HG02610 (cell line): ENCODE data around the gene FAM83B.
"Not testable (repeated sequence)": the region's sequence is repeated elsewhere in the genome, so short reads cannot be mapped to it uniquely, and the experiment has no call there.

ENCODE experiments used
- ATAC-seq: cut with Tn5 transposase; IDR thresholded peaks from one replicate; pipeline ENCODE4 v1.9.1; 2021; ENCODE audit warnings: mild to moderate bottlenecking, moderate library complexity; ENCODE audit not compliant: unreplicated experiment

The FAM83B gene, protein sequence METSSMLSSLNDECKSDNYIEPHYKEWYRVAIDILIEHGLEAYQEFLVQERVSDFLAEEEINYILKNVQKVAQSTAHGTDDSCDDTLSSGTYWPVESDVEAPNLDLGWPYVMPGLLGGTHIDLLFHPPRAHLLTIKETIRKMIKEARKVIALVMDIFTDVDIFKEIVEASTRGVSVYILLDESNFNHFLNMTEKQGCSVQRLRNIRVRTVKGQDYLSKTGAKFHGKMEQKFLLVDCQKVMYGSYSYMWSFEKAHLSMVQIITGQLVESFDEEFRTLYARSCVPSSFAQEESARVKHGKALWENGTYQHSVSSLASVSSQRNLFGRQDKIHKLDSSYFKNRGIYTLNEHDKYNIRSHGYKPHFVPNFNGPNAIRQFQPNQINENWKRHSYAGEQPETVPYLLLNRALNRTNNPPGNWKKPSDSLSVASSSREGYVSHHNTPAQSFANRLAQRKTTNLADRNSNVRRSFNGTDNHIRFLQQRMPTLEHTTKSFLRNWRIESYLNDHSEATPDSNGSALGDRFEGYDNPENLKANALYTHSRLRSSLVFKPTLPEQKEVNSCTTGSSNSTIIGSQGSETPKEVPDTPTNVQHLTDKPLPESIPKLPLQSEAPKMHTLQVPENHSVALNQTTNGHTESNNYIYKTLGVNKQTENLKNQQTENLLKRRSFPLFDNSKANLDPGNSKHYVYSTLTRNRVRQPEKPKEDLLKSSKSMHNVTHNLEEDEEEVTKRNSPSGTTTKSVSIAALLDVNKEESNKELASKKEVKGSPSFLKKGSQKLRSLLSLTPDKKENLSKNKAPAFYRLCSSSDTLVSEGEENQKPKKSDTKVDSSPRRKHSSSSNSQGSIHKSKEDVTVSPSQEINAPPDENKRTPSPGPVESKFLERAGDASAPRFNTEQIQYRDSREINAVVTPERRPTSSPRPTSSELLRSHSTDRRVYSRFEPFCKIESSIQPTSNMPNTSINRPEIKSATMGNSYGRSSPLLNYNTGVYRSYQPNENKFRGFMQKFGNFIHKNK

GRCh38 chr6:54846243-54846856 is at the start of gene FAM83B:
Gene FAM83B (plus strand): TSS chr6:54846771. CDS start chr6:54870247, 23,476 bp downstream.
- ATAC-seq, result no peak

DNA sequence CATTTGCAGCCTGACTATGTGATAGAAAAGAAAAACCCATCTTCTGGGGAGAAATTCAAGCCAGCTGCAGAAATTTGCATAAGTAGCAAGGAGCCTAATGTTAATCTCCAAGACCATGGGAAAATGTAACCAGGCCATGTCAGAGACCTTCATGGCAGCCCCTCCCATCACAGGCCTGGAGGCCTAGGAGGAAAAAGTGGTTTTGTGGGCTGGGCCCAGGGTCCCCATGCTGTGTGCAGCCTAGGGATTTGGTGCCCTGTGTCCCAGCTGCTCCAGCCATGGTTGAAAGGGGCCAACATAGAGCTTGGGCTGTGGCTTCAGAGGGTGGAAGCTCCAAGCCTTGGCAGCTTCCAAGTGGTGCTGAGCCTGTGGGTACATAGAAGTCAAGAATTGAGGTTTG is 49.7 kb upstream of the FAM83B start:
- ATAC-seq, result not testable (repeated sequence)

GRCh38 chr6:54800050-54800600 is 46.4 kb upstream of the FAM83B start:
- no peak for ATAC-seq

GRCh38 chr6:54801244-54801643 is 45.3 kb upstream of the FAM83B start:
- no peak for ATAC-seq

DNA sequence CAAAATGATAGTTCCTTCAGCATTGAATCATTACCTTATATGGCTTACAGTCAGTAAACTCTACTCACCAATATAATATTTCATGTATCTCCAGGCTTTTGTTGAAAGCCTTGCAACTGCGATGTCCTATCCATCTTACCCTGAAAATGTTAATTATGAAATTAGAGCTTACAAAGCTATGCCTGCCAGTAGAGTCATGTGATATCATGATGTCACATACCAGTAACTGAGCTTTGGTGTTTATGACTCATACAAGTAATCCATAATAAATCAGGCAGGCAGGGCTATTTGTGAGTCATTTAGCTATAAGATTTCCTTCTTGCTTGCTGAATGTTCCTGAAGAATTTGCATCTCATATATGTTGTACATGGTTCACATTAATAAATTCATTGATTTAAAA is 44.9 kb upstream of the FAM83B start:
- no peak for ATAC-seq

- ATAC-seq, result no peak
Observed at GRCh38 chr6:54802775-54803634, 43.6 kb upstream of the FAM83B start.

DNA sequence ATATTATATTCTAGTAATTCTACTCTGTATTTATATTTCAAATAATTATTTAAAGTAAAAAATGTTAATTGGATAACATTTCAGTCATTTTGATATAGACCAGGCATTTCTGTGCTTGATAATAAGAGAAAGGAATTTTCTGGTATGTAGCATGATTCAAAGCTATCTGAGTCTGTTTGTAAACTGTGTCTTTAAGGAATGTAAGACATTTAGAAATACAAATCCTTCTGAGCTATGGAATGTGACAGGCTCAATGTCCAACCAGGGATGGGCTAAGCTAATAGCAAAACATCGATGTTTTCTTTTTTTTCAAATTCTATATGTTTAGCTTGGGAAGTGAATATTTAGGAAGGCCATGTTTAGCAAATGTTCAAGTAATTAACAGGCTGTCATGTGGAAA is 41.5 kb upstream of the FAM83B start:
- no peak for ATAC-seq

- no peak for ATAC-seq
Observed at GRCh38 chr6:54810147-54810546, 36.4 kb upstream of the FAM83B start.

DNA sequence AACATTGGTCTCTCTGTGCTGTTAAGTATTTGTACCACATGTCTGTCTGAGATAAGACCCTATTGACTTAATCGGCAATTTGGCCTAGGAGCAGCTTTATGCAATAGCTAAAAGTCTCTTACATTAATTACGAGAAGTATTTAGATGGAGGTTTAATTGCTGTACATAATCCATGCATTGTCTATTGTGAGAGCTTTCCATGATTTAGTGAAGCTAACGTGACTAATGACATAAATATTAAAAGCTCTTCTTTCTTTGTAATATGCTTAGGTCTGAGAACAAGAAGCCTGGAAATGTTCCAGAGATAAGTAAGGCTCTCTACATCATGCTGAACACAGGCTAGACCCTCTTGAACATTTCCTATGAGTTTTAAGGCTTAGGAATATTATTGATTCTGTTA is 32.7 kb upstream of the FAM83B start:
- no peak for ATAC-seq

GRCh38 chr6:54817236-54817635 is 29.3 kb upstream of the FAM83B start:
- ATAC-seq, result no peak

GRCh38 chr6:54817834-54818233 is 28.7 kb upstream of the FAM83B start:
- no peak for ATAC-seq

DNA sequence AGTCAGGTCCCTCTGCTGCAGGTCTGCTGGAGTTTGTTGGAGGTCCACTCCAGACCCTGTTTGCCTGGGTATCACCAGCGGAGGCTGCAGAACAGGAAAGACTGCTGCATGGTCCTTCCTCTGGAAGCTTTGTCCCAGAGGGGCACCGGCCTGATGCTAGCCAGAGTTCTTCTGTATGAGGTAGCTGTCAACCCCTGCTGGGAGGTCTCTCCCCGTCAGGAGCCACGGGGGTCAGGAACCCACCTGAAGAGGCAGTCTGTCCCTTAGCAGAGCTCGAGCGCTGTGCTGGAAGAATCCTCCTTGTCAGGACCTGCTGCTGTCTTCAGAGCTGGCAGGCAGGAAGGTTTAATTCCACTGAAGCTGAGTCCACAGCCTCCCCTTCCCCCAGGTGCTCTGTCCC is 22.3 kb upstream of the FAM83B start:
- ATAC-seq, result not testable (repeated sequence)

- ATAC-seq, result no peak
Observed at GRCh38 chr6:54827010-54827409, 19.6 kb upstream of the FAM83B start.

DNA sequence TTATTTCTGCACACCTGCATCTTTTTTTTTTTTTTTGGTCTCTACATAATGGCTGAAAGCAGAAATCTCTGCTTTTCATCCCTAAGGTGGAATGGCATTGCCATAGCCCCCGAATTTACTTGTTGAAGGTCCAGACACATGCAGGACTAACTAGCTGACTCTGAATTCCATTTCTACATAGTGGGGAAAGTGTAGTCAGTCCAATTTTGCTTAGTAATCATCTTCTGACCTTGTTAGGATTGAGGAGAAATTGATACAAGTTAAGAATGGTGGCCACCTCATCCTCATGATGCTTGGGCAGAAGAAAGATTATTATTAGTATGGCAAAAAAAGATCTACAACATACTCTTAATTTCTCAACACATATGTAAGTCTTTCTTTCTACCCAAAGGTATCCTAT is 16.4 kb upstream of the FAM83B start:
- no peak for ATAC-seq

- no peak for ATAC-seq
Observed at GRCh38 chr6:54835176-54835575, 11.4 kb upstream of the FAM83B start.

DNA sequence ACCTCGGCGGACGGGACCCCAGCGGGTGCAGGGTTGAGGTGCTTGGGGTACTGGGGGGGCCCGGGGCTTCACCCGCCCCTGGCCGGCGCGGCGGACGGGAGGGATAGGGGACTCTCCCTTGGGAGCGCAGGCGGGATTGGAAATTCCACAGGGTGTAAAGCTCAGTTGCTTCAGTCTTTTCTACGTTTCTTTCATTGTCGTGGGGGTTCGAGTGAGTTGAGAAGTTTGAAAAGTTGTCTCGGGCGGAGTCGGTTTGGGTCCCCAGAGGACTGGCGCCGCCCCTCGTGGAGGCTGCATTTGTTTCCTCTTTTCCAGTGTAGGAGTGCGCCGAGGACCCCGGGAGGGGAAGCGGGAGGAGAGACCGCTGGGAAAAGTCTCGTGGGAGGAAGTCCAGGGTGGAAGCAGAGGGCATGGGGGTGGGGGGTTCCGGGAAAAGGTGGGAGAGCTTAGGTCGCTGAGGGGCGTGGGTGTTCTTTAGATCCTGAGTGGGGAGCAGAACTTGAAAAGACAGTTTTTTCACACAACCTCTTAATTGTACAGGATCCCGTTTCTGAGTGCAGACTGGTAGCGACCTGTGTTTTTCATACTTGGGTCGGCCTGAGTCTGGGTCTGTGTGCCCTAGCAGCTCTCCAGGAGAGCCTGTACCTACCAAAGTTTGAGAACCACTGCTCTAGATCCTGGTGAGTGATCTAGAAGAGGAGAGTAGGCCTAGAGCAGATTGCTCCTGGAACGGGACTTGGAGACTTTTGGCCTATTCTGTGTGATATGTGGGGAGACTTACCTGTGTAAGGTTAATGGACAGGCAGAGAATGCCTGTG is 495 bp downstream of the FAM83B start:
- ATAC-seq, result no peak

DNA sequence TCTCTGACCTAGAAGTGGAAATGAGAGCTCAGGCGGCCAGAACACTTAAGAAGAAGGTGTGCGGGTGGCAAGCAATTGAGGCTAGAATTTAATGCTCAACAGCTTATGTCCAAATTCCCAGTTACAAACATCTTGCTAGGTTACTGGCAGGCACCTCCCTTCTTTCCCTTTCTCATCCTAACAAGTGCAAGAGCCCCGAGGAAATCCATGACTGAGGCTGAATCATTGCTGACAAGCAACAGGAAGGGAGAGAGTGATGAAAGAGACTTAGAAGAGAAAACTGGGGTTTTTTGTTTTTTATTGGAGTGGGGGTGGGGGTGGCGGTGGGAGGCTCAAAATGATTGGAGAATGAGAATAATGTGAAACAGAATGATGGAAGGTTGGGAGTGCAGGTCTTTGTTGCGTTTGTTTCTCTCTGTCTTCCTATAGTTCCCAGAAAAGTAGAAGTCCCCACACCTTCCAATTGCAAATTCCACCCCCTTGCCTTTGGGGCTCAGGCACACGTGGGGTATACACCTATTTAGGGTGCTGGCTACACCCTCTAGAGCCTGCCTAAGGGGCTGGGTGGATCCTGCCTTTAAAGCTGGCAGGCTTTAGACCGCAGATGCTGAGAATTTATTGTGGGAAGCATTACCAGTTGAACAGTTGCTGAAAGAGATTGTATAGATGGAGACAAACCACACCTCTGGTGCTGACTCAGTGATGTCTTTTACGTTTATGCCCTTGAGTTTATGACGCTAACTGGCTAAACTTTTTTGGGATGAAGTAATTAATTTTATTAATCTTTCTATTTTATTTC is 1.4 kb downstream of the FAM83B start:
- no peak for ATAC-seq

DNA sequence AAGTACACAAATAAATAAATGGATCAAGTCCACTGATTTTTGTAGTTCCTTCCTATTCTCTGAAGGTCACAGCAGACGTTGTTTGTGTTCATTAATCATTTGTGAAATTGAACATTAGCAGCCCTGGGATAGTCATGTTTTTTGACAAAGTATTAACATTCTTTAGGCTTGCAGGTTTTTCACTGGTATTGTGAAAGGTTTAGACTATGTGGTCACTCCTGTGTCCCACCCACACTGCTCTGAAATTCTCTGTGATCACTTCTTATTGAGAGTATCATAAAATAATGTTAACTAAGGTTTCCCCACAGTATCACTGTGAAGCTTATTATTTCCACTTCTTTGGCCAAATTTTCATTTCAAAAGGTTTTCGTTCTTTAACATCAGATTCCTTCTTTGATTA is 3.5 kb downstream of the FAM83B start:
- no peak for ATAC-seq
